Measurements from ENCODE around the gene PPCS.

The PPCS gene

DNA sequence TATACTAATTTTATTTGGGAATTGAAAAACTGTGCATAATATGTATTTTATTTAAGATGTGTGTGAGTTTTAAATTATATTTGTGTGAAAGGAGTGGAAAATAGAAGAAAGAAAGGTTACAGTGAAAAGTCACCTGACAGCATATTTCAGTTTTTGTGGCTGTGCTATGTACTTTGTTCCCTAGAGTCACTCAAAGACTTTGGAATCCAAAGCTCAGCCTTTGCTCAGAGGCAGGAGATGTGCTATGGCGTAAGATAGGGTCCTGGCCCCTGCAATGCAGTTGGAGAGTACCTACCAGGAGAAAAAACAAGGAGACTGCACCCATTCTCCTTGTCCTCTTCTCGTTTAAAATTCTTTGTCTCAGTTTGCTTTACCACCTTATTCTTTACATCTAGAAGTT, 9.7 kb downstream of the PPCS start:
- no peak for TF ChIP-seq GATA2 (IDR thresholded peaks at IDR 0.05; ENCODE audit: low read depth, low read length)
- no peak for TF ChIP-seq GATA3 (IDR thresholded peaks at IDR 0.05; ENCODE audit: low read depth, low read length)

DNA sequence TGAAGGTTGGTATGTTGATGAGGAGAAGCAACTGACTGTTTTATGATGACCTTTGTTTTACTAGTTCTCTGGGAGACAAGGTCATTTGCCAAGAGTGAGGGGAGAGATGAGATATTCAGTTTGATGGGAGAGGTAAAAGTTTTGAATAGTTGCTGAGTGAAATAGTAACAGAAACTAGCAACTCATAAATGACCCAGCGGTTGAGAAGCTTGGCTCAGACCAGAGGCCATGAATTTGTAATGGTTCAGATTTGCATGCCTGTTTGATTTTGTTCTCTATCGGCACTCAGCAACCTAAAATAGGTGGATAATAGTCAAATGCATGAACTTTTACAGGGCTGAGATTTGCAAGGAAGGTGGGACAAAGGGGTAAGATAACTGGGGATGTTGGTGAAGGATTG, 13.4 kb downstream of the PPCS start:
- TF ChIP-seq GATA2 (IDR thresholded peaks at IDR 0.05; ENCODE audit: low read depth, low read length) (no peak), GATA3 (IDR thresholded peaks at IDR 0.05; ENCODE audit: low read depth, low read length) (no peak)

DNA sequence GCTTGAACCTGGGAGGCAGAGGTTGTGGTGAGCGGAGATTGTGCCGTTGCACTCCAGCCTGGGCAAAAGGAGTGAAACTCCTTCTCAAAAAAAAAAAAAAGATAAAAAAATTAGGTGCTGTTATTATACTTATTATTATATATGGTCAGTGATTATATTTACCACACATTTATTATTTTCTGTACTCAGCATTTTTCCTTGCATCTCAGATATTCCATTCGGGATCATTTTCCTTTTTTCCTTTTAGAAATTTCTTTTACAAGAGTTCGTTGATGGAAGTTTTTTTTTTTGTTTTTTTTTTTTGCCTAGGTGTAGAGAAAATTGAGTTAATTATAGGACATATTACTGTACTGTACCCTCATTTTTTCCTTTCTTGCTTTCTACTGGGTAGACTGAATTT, 20.3 kb downstream of the PPCS start:
- TF ChIP-seq GATA2 (IDR thresholded peaks at IDR 0.05; ENCODE audit: low read depth, low read length) (no peak), GATA3 (IDR thresholded peaks at IDR 0.05; ENCODE audit: low read depth, low read length) (no peak)

DNA sequence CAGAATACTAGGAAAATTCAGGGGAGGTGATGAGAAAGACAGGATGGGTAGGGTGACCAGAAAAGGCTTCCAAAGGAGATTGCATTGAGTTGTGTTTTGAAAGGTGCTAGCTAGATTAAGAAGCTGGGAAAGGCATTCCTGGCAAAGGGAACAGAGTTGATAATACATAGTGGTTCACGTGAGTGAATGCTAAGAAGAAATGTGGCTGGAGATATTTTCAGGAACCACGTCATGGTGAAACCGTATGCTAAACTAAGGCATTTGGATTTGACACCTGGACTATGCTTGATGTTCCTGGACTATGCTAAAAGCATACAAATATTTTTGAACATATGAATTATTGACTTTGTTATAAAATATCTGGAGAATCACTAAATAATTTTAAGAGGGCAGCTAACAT, 21.4 kb downstream of the PPCS start:
- TF ChIP-seq GATA2 (IDR thresholded peaks at IDR 0.05; ENCODE audit: low read depth, low read length) (no peak), GATA3 (IDR thresholded peaks at IDR 0.05; ENCODE audit: low read depth, low read length) (no peak)

DNA sequence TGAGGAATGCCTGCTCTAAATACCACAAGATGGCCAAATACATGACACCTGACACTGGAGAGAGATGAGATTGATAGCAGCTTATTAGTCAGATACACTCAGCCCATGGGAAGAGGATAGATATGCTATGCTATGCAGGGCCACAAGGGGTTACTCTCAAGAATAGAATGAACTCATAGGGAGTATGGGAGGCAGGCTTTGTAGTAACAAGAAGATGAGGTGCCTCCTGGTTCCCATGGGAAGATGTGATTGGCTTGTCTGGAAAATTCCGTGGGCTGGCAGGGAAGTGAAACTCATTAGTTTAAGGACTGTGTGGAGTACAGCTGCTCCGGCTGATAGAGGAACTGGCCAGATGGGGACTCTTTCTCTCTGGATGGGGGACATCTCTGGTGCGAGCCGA, 23.3 kb downstream of the PPCS start:
- no peak for TF ChIP-seq GATA2 (IDR thresholded peaks at IDR 0.05; ENCODE audit: low read depth, low read length)
- TF ChIP-seq GATA3 (IDR thresholded peaks at IDR 0.05; ENCODE audit: low read depth, low read length), result no peak

DNA sequence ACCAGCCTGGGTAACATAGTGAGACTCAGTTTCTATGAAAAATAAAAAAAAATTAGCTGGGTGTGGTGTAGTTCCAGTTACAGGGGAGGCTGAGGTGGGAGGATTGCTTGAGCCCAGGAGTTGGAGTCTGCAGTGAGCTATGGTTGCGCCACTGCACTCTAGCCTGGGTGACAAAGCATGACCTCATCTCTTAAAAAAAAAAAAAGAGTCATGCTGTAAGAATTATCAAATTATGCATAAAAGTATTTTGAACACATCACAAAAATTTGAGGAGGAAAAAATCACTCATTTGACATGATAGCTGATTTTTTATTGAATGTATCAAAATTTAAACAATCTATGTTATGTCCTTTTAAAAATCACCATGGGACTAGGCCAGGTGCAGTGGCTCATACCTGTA, 24.6 kb downstream of the PPCS start:
- TF ChIP-seq GATA2 (IDR thresholded peaks at IDR 0.05; ENCODE audit: low read depth, low read length), result no peak
- TF ChIP-seq GATA3 (IDR thresholded peaks at IDR 0.05; ENCODE audit: low read depth, low read length), result no peak

DNA sequence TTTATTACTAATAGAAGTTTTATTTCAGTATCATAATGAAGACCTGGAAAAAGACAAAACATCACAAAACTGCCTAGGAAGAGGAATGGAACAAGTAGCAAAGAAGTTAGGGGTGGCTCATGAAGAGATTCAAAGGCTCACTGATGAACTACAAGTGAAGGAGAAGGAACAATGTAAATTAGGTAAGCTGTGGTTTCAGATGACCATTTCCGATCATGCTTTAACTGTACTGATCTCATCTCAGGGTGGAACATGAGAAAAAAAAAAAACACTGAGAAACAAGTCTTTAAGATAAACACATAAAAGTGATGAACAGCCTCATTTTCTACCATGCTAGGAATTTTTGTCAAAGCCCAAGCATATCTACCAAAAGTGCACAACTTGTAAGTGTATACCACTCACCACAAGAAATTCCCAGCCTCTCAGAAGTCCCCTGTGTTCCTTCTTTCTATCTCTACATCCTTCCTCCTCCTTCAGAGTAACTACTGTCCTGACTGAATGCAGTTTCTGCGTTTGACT, 26.4 kb downstream of the PPCS start:
- TF ChIP-seq GATA3 (IDR thresholded peaks at IDR 0.05; ENCODE audit: low read depth, low read length) (no peak), GATA2 (IDR thresholded peaks at IDR 0.05; ENCODE audit: low read depth, low read length) (no peak)

DNA sequence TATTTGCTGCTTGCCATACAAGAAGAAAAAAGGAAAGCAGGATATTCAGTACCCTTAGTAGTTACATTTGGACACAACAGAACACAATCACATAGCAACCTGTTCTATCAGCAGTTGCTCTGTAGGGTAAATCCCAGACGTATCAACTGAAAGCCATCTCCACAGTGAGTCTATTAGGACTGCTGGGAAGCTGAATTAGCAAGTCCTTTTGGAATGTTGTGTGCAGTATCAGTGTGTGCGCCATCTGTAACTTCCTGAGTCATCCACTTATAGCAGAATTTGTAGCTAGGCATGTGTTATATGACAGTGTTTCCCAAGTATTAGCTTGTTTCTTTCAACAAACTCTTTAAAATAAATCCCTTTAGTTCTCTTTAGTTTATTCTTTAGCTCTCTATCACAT, 28.0 kb downstream of the PPCS start:
- TF ChIP-seq GATA2 (IDR thresholded peaks at IDR 0.05; ENCODE audit: low read depth, low read length), result no peak
- no peak for TF ChIP-seq GATA3 (IDR thresholded peaks at IDR 0.05; ENCODE audit: low read depth, low read length)

DNA sequence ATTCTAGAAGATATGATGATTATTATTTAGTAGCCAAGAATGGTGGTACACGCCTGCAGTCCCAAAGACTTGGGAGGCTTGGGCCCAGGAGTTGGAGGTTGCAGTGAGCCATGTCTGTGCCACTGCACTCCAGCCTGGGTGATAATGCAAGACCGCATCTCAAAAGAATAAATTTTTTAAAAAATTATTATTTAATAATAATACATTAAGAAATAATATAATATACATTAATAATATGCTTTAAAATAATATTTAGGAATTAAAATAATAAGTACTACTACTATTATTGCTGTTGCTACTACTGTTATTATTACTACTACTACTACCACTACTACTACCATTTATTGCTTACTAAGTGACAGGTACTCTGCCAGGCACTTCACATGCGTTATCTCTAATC, 33.9 kb downstream of the PPCS start:
- TF ChIP-seq GATA2 (IDR thresholded peaks at IDR 0.05; ENCODE audit: low read depth, low read length) (no peak), GATA3 (IDR thresholded peaks at IDR 0.05; ENCODE audit: low read depth, low read length) (no peak)

DNA sequence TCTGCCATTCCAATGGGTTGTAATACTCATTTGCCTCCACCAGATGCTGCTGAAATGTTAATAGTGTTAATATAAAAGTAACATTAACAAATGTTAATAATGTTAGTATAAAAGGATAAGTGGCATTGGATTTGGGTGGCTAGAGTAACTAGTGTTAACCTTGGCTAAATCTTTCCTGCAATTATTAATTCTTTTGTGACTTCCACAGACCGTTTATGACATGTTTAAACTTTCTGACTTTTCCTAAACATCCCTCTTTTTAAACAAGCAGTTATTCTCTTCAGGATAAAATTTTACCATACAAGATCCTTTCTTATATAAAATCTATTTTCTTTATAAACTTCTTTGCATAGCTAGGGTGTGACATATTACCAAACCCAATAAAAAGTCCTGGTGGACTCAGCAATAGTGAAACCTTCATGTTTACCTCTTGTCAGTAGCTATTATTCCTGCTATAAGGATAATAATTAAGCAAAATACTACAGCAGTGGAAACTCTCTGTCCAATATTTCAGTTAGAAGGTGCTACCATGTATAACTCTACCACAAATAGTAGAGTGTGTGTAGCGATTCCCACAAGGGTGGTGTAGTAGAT, 48.3 kb downstream of the PPCS start:
- TF ChIP-seq GATA2 (IDR thresholded peaks at IDR 0.05; ENCODE audit: low read depth, low read length) (no peak), GATA3 (IDR thresholded peaks at IDR 0.05; ENCODE audit: low read depth, low read length) (no peak)

DNA sequence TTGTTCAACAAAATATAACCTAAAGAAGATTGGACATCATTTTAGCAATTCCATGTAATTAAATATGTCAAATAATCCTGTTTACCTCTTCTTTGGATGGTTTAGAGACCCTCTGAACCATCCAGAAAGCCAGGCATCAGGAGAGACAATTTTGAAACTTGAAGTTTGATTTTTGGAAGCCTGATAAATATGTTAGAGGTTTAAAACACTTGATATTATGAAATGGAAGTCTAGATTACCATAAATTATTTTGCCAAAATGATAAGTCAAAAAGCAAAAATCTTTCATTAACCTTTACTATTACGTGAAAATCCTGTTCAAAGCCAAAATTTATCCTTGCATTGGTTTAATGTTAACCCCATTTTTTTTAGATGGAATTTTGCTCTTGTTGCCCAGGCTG, 50.2 kb downstream of the PPCS start:
- no peak for TF ChIP-seq GATA2 (IDR thresholded peaks at IDR 0.05; ENCODE audit: low read depth, low read length)
- TF ChIP-seq GATA3 (IDR thresholded peaks at IDR 0.05; ENCODE audit: low read depth, low read length), result no peak

Measured in SH-SY5Y (cell line).